ENCODE measurements around the gene ERAP2.

- TF ChIP-seq POLR2AphosphoS5 (IDR thresholded peaks at IDR 0.05; ENCODE audit: borderline replicate concordance, low read depth, low read length) (no peak), EZH2 (IDR thresholded peaks at IDR 0.05) (no peak), FOXP2 (optimal IDR thresholded peaks at IDR 0.05; ENCODE audit: control extremely low read depth, extremely low read length, insufficient read depth) (no peak)
Observed at GRCh38 chr5:96854067-96854466, 22.2 kb upstream of the ERAP2 start.
